ENCODE results near the gene NANP. TPM values are rescaled to one million over a fixed set of nuclear protein-coding genes. Genes with fewer than 3 reads are reported as not detected.
A peak's percentile ranks its signal among the peaks of the same experiment; 100 is the strongest.
"Not testable (repeated sequence)": the region's sequence is repeated elsewhere in the genome, so short reads cannot be mapped to it uniquely, and the experiment has no call there.

The NANP gene
- total RNA-seq, 1 donor, result 11.2 TPM

DNA sequence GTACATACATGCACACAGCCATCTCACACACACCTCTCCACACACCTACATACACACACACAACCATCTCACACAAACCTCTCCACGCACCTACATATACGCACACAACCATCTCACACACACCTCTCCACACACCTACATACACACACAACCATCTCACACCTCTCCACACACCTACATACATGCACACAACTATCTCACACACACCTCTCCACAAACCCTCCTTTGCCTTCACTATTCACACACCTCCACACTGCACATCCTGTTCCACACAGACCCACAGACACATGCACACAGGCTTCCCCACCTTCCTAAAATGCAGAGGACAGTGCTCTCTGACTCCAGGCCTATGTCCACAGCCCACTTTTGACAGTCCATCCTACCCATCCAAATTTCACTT lies 22.2 kb downstream of the NANP start:
- TF ChIP-seq, protein P1, sequence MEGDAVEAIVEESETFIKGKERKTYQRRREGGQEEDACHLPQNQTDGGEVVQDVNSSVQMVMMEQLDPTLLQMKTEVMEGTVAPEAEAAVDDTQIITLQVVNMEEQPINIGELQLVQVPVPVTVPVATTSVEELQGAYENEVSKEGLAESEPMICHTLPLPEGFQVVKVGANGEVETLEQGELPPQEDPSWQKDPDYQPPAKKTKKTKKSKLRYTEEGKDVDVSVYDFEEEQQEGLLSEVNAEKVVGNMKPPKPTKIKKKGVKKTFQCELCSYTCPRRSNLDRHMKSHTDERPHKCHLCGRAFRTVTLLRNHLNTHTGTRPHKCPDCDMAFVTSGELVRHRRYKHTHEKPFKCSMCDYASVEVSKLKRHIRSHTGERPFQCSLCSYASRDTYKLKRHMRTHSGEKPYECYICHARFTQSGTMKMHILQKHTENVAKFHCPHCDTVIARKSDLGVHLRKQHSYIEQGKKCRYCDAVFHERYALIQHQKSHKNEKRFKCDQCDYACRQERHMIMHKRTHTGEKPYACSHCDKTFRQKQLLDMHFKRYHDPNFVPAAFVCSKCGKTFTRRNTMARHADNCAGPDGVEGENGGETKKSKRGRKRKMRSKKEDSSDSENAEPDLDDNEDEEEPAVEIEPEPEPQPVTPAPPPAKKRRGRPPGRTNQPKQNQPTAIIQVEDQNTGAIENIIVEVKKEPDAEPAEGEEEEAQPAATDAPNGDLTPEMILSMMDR (IDR thresholded peaks at IDR 0.05; ENCODE audit: extremely low read depth, low read depth, low read length), result no peak
- peaks cover 10% of the 10 kb centered on the region for H3K4me1 ChIP-seq (ENCODE audit: insufficient read depth, low read length)
- no peak overlapping the region for H3K4me2 ChIP-seq (ENCODE audit: insufficient read depth, low read length)
- no peaks in the 10 kb centered on the region for H3K36me3 ChIP-seq (ENCODE audit: insufficient read depth, low read length)
- DNase-seq (ENCODE audit: insufficient read length, low spot score, missing footprints), result no peak
- H4K20me1 ChIP-seq (ENCODE audit: insufficient read depth, low read length), result no peaks in the 10 kb centered on the region
- no peak overlapping the region for H3K4me3 ChIP-seq (ENCODE audit: insufficient read depth, low read length)
- no peaks in the 10 kb centered on the region for H3K27me3 ChIP-seq (ENCODE audit: insufficient read depth, low read length)
- no peak overlapping the region for H2AFZ ChIP-seq (ENCODE audit: low read length)
- no peak overlapping the region for H3K27ac ChIP-seq (ENCODE audit: low read depth, low read length)
- no peaks in the 10 kb centered on the region for H3K79me2 ChIP-seq (ENCODE audit: insufficient read depth, low read length)
- H3K9me3 ChIP-seq (ENCODE audit: low read depth, low read length), result no peaks in the 10 kb centered on the region

DNA sequence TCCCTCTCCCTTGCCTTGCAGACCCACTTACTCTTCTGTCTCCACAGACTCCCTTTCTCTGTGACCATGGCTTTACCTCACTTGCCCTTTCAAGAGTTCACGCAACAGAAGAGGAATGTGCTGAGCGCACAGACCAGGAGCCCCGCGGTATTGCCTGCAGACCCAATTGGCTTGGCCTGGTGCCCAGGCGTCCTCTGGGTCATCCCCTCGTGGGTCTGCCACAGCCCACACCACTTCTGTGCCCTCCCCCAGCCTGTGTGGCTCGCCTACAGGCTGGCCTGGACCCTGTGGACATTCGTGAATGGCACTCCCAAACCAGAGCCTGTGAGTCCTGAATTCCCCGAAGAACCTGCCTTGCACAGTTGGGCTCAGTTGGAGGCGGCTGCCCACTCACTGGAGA lies 23.2 kb downstream of the NANP start:
- peaks cover 10% of the 10 kb centered on the region for H3K4me1 ChIP-seq (ENCODE audit: insufficient read depth, low read length)
- peak overlapping the region; percentile 75 for H2AFZ ChIP-seq (ENCODE audit: low read length)
- peak; percentile 78 for DNase-seq (ENCODE audit: insufficient read length, low spot score, missing footprints)
- H3K9me3 ChIP-seq (ENCODE audit: low read depth, low read length), result no peaks in the 10 kb centered on the region
- H3K36me3 ChIP-seq (ENCODE audit: insufficient read depth, low read length), result no peaks in the 10 kb centered on the region
- peak overlapping the region; percentile 11 for H3K4me3 ChIP-seq (ENCODE audit: insufficient read depth, low read length)
- peak overlapping the region; percentile 52 for H3K4me2 ChIP-seq (ENCODE audit: insufficient read depth, low read length)
- H3K79me2 ChIP-seq (ENCODE audit: insufficient read depth, low read length), result no peaks in the 10 kb centered on the region
- no peak overlapping the region for H3K27ac ChIP-seq (ENCODE audit: low read depth, low read length)
- H4K20me1 ChIP-seq (ENCODE audit: insufficient read depth, low read length), result no peaks in the 10 kb centered on the region
- TF ChIP-seq, protein P1 (IDR thresholded peaks at IDR 0.05; ENCODE audit: extremely low read depth, low read depth, low read length), result no peak
- no peaks in the 10 kb centered on the region for H3K27me3 ChIP-seq (ENCODE audit: insufficient read depth, low read length)

DNA sequence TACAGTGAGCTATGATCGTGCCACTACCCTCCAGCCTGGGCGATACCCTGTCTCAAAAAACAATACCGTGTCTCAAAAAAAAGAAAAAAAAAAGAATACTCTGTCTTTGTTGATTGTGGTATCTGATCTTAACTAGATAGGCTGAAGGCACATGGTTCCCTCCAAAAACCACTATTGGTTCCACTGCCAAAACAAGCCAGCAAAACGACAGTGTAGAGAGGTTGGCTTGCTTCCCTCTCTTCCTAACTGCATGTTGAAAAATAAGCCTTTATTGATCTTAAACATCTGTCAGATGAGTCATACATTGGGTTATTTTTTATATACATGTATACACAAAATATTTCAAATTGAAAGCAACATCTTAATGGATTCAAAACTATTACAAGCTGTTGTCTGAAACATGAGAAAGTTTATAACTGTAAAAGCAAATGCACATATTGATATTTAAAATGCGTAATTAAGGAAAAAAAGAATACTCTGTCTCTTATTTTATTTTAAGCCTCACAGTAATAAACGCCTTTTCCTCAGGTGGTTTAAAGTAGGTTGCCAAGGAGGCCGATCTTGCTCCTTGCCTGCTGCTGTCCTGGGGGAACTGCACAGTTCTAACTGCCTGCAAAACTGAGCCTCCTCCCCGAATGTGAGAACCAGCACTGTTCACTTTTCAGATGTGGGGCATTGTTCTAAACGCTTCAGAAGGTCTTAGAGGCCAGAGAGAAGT lies 31.5 kb downstream of the NANP start:
- no peak for DNase-seq (ENCODE audit: insufficient read length, low spot score, missing footprints)
- Histone ChIP-seq H3K4me1 (ENCODE audit: insufficient read depth, low read length) (no peaks in the 10 kb centered on the region), H3K4me2 (ENCODE audit: insufficient read depth, low read length) (no peak overlapping the region), H3K9me3 (ENCODE audit: low read depth, low read length) (no peaks in the 10 kb centered on the region), H4K20me1 (ENCODE audit: insufficient read depth, low read length) (no peaks in the 10 kb centered on the region), H3K4me3 (ENCODE audit: insufficient read depth, low read length) (no peak overlapping the region), H3K79me2 (ENCODE audit: insufficient read depth, low read length) (no peaks in the 10 kb centered on the region), H3K27me3 (ENCODE audit: insufficient read depth, low read length) (no peaks in the 10 kb centered on the region), H3K36me3 (ENCODE audit: insufficient read depth, low read length) (no peaks in the 10 kb centered on the region), H2AFZ (ENCODE audit: low read length) (peak overlapping the region; percentile 46), H3K27ac (ENCODE audit: low read depth, low read length) (no peak overlapping the region)
- TF ChIP-seq, protein P1 (IDR thresholded peaks at IDR 0.05; ENCODE audit: extremely low read depth, low read depth, low read length), result no peak

DNA sequence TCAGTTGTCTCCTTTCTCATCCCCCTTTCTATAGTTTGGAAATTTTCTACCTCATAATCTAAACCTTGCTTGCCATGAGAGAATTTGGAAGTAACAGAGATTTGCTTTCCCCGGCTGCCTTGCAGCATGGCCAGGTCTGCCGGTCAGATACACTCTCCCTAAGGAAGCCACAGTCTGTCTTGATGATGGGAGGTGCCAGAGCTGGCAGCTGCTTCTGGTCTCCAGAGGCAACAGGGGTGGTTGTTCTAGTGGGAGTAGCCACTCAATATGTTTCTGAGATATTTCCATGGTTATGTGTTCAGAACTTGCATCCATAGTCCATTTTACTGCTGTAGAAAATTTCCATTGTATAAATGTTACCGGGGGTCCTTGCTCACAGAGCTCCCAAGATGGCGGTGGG lies 33.0 kb downstream of the NANP start:
- not testable (repeated sequence) for H3K27ac ChIP-seq (ENCODE audit: low read depth, low read length); H3K36me3 ChIP-seq (ENCODE audit: insufficient read depth, low read length); H2AFZ ChIP-seq (ENCODE audit: low read length); H3K9me3 ChIP-seq (ENCODE audit: low read depth, low read length); H3K27me3 ChIP-seq (ENCODE audit: insufficient read depth, low read length); H3K4me1 ChIP-seq (ENCODE audit: insufficient read depth, low read length); H3K79me2 ChIP-seq (ENCODE audit: insufficient read depth, low read length); DNase-seq (ENCODE audit: insufficient read length, low spot score, missing footprints); H4K20me1 ChIP-seq (ENCODE audit: insufficient read depth, low read length); H3K4me2 ChIP-seq (ENCODE audit: insufficient read depth, low read length); H3K4me3 ChIP-seq (ENCODE audit: insufficient read depth, low read length)
